ENCODE measurements around the gene WDR44.
A peak's percentile ranks its signal among the peaks of the same experiment; 100 is the strongest.

DNA sequence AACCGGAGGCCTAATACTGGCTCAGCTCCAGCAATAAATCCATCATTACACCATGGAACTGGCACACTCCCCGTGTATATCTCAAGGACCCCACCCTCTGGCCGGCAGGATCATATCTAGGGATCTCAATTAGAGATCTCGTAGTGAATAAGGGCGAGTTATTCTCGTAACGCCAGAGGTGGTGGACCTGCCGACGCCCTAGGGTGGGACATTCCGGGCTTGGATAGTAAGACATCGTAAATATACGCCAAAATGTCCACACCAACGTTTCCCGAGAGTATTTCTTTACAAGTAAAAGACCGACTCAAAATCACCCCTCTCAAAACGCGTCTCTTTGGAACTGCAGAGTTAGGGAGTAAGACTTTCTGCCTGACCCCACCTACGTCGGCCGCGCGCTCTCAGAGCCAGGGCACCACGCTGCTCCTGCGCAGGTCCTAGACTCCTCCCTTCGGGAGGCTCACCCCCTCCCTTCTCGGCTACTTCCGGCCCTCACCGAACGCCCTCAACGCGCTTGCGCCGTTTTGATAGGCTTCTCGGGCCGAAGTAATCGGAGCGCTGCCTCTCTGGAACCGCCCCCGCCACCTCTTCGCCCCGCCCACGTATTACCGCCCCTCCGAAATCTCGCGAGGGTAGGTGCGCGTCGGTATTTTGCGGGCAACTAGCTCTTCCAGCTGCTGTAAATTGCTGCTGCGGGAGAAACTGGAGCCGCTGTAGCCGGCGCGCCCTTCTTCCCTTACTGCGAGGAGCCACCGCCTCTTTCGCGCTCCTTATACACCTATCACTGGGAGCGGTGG lies at the start of gene WDR44:
- peak; percentile 89 for TF ChIP-seq POLR2AphosphoS5 (IDR thresholded peaks at IDR 0.05; ENCODE audit: low read depth, low read length)
- peak; percentile 76 for TF ChIP-seq POLR2A (IDR thresholded peaks at IDR 0.05; ENCODE audit: low read depth, low read length)
- 0 out of 2 replicates have a peak, but pooled peaks have one; percentile 31 for TF ChIP-seq TAF1 (IDR thresholded peaks at IDR 0.05; ENCODE audit: borderline replicate concordance, low read depth, low read length)

Measured in GM12892 (cell line).